Kidney (tissue), 14 donors: ENCODE data around the gene TULP4. TPM values are rescaled to one million over a fixed set of nuclear protein-coding genes. Genes with fewer than 3 reads are reported as not detected.
"Not testable (repeated sequence)": the region's sequence is repeated elsewhere in the genome, so short reads cannot be mapped to it uniquely, and the experiment has no call there.

ENCODE experiments used
- DNase-seq, 5 donors: peaks; one replicate each; pipeline ENCODE4 v3.0.0-alpha.2; 2013 to 2020
- FAIRE-seq: peaks from 2 replicates; lab custom pipeline; 2012; peaks lifted over from hg19 to GRCh38; lab: Jason Lieb, UNC
- H3K27ac ChIP-seq, 2 donors: one replicate each; pipeline ENCODE4 v1.7.0; 2013; ENCODE audit warnings: low read depth in 2 of 2, low read length in 2 of 2, inconsistent platforms in 1 of 2
- H3K27me3 ChIP-seq: one replicate; pipeline ENCODE4 v1.7.1; 2013; ENCODE audit warnings: low read length, inconsistent platforms; ENCODE audit not compliant: control insufficient read depth, insufficient read depth
- H3K36me3 ChIP-seq, 3 donors: one replicate each; pipeline versions ENCODE4 v1.7.0 to v1.7.1; 2013; ENCODE audit warnings: low read length in 3 of 3, control low read depth in 1 of 3, inconsistent platforms in 1 of 3; ENCODE audit not compliant: insufficient read depth in 3 of 3, control insufficient read depth in 2 of 3
- H3K4me1 ChIP-seq, 3 donors: one replicate each; pipeline versions ENCODE4 v1.7.0 to v1.7.1; 2013; ENCODE audit warnings: low read length in 3 of 3, inconsistent platforms in 1 of 3, low read depth in 1 of 3; ENCODE audit not compliant: control insufficient read depth in 2 of 3, insufficient read depth in 2 of 3
- H3K4me3 ChIP-seq, 3 donors: one replicate each; pipeline versions ENCODE4 v1.7.0 to v1.8.1; 2013; ENCODE audit warnings: low read length in 3 of 3, control low read depth in 1 of 3, inconsistent platforms in 1 of 3
- H3K9ac ChIP-seq, 3 donors: one replicate each; pipeline versions ENCODE4 v1.7.0 to v1.7.1; 2013; ENCODE audit warnings: low read length in 3 of 3, control low read depth in 1 of 3, inconsistent platforms in 1 of 3
- H3K9me3 ChIP-seq, 3 donors: one replicate each; pipeline versions ENCODE4 v1.7.0 to v1.7.1; 2013; ENCODE audit warnings: low read length in 3 of 3, control low read depth in 1 of 3, inconsistent platforms in 1 of 3; ENCODE audit not compliant: control insufficient read depth in 2 of 3, insufficient read depth in 1 of 3
- CTCF ChIP-seq: IDR thresholded peaks from 3 replicates; pipeline ENCODE4 v1.5.1; 2012; ENCODE audit warnings: mild to moderate bottlenecking, moderate library complexity, borderline replicate concordance; ENCODE audit not compliant: insufficient read depth; ENCODE audit errors: extremely low read depth
- intact Hi-C: fragments of 100-400 bp; cut with DNase I; formaldehyde crosslinking; loops from one replicate; pipeline ENCODE4 v1.11.1; 2022
- polyA plus RNA-seq: library from polyadenylated mRNA; stranded (reverse); fragments of 350-450 nt; fragmentation: Illumina TruSeq; extraction: RNeasy Lipid Tissue Mini Kit (QIAGEN cat#74804); gene quantifications from one replicate; pipeline ENCODE4 v1.2.3, GENCODE V29; 2014; ENCODE audit warnings: low read depth, low replicate concordance; ENCODE audit not compliant: insufficient read depth
- total RNA-seq: library from RNA; stranded (reverse); fragmentation: NEBNext Ultra II Directional; extraction: Animal tissue kit (Norgen Biotek cat#: 25700); gene quantifications from one replicate; pipeline ENCODE4 v1.2.1, GENCODE V29; 2021
- donor health status: control.
- donor health status: control.
- donor health status: control.
- donor health status: control.
- donor health status: control.
- donor health status: DM: yes; HTN: yes; CAD: no.
- donor health status: Normal renal cell carcinoma (clear cell type).

TULP4 gene
- total and polyA plus RNA-seq, 2 donors from 2014 or later = 3.3 to 114 TPM

DNA sequence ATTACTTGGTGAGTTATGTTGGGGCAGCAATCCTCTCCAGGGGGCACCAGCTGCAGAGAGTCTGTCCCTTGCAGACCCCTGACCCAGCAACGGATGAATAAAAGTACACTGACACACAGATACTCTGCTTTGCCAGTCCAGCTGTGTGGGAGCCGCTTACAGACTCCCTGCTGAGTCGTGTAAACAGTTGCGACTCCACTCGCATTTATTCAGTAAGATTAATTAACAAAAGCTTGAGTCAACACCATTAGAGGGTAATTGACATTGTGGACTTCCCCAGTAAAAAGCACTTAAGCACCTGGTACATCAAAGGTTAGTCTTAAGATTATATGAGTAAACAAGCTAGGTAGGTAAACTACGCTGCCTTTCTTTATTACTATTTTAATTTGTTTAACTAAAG is 155.7 kb downstream of the TULP4 start:
- no peak for FAIRE-seq
- intact Hi-C loops = no loop called here

GRCh38 chr6:158468666-158469065 is 156.4 kb downstream of the TULP4 start:
- intact Hi-C loops = no loop called here
- H3K27ac ChIP-seq = no peak overlapping the region
- no peak overlapping the region for H3K9ac ChIP-seq
- H3K36me3 ChIP-seq = peaks cover 2 to 9% (median 5%) of the 10 kb centered on the region in 3 donors
- no peaks in the 10 kb centered on the region for H3K27me3 ChIP-seq
- DNase-seq = no peak
- no peak for FAIRE-seq
- peaks cover 0 to 4% (median 0%) of the 10 kb centered on the region in 3 donors for H3K4me1 ChIP-seq
- TF ChIP-seq CTCF = no peak
- no peak overlapping the region for H3K4me3 ChIP-seq
- H3K9me3 ChIP-seq = no peaks in the 10 kb centered on the region

More for the DNA sequence above, 155.7 kb downstream of the TULP4 start:
- no peak for TF ChIP-seq CTCF
- Histone ChIP-seq H3K9ac (no peak overlapping the region), H3K4me1 (peaks cover 0 to 2% (median 0%) of the 10 kb centered on the region in 3 donors), H3K9me3 (no peaks in the 10 kb centered on the region), H3K27ac (no peak overlapping the region), H3K27me3 (no peaks in the 10 kb centered on the region), H3K36me3 (peaks cover 2 to 13% (median 5%) of the 10 kb centered on the region in 3 donors), H3K4me3 (no peak overlapping the region)
- DNase-seq = peak in 1 of 5 donors; percentile 31

GRCh38 chr6:158470023-158470422 is 157.8 kb downstream of the TULP4 start:
- FAIRE-seq, H3K27me3 ChIP-seq, H3K27ac ChIP-seq, H3K9me3 ChIP-seq, DNase-seq, H3K4me3 ChIP-seq, H3K9ac ChIP-seq, intact Hi-C loops, H3K4me1 ChIP-seq, H3K36me3 ChIP-seq: not testable (repeated sequence)

- no peak for FAIRE-seq
Observed at GRCh38 chr6:158471339-158471738, 159.1 kb downstream of the TULP4 start.

More at GRCh38 chr6:158471339-158471738, 159.1 kb downstream of the TULP4 start:
- no peak overlapping the region for H3K27ac ChIP-seq
- peaks cover 0 to 6% (median 2%) of the 10 kb centered on the region in 3 donors for H3K36me3 ChIP-seq
- intact Hi-C loops = no loop called here
- no peak for TF ChIP-seq CTCF
- no peaks in the 10 kb centered on the region for H3K9me3 ChIP-seq
- H3K4me1 ChIP-seq = peaks cover 0 to 4% (median 0%) of the 10 kb centered on the region in 3 donors
- no peak for DNase-seq
- no peak overlapping the region for H3K4me3 ChIP-seq
- no peak overlapping the region for H3K9ac ChIP-seq
- H3K27me3 ChIP-seq = no peaks in the 10 kb centered on the region
